Articular chondrocyte of knee joint (primary cell): ENCODE results near the gene ZNF557. TPM values are rescaled to one million over a fixed set of nuclear protein-coding genes. Genes with fewer than 3 reads are reported as not detected.

ENCODE experiments used
- total RNA-seq: library from RNA; depleted of rRNA; stranded (reverse); fragments of >200 nt; gene quantifications from 2 replicates; pipeline ENCODE4 v1.2.3, GENCODE V29; 2012

The ZNF557 gene
- total RNA-seq: 20.0 and 22.4 TPM in 2 replicates

GRCh38 chr19:7069042-7069903 is at the start of gene ZNF557:
Gene ZNF557, plus strand, starts transcription at chr19:7069703. Its CDS starts 5,372 bp downstream, at chr19:7075075.

GRCh38 chr19:7021331-7021730 is 48.2 kb upstream of the ZNF557 start, which contains the start of gene MBD3L2B:
Gene MBD3L2B, minus strand, starts transcription at chr19:7021431. Its CDS starts 34 bp downstream, at chr19:7021397.

GRCh38 chr19:7030278-7030677 is 39.2 kb upstream of the ZNF557 start, which contains the start of gene MBD3L5:
Gene MBD3L5, plus strand, starts transcription at chr19:7030578. Its CDS starts 34 bp downstream, at chr19:7030612.

DNA sequence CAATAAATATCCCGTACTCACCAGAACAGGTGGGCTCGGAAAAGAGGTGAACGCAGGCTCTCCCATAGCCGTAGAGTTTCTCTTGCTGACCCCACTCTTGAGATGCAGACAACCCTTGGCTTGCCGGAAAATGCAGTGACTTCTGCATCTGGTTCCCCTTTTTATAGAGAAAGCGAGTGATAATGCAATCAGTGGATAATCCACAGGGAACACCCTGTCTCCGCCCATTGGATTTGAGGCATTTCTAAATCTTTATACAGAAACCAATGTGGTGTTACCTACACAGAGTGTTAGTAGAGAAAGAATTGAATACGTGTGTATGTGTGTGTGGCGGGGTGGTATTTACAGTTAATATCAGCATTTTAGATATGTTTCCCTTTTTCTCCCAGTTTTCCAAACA is 29.4 kb upstream of the ZNF557 start, which contains the start of gene MBD3L4:
MBD3L4 (minus strand) TSS at position 101 of the 400 bp plus-strand sequence; CDS start at position 66, 35 bp downstream.

GRCh38 chr19:7049021-7049420 is 20.5 kb upstream of the ZNF557 start, which contains the start of gene MBD3L2:
Gene MBD3L2, plus strand, starts transcription at chr19:7049321. Its CDS starts 53 bp downstream, at chr19:7049374.

DNA sequence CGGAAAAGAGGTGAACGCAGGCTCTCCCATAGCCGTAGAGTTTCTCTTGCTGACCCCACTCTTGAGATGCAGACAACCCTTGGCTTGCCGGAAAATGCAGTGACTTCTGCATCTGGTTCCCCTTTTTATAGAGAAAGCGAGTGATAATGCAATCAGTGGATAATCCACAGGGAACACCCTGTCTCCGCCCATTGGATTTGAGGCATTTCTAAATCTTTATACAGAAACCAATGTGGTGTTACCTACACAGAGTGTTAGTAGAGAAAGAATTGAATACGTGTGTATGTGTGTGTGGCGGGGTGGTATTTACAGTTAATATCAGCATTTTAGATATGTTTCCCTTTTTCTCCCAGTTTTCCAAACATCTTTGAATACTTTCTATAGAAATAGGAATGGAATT is 10.9 kb upstream of the ZNF557 start, which contains the start of gene MBD3L3:
MBD3L3 (minus strand) TSS at position 101 of the 400 bp plus-strand sequence; CDS start at position 30, 71 bp downstream.

Other genes starting within 250 kb of the ZNF557 start
- gene ADGRE1, start 182.1 kb upstream of the ZNF557 start, total RNA-seq: not detected in 2 replicates
- gene MBD3L2B, start 48.3 kb upstream of the ZNF557 start, total RNA-seq: not detected in 2 replicates
- not detected in 2 replicates for gene MBD3L5, start 39.1 kb upstream of the ZNF557 start, total RNA-seq
- gene MBD3L4, start 29.5 kb upstream of the ZNF557 start, total RNA-seq: not detected in 2 replicates
- gene MBD3L2, start 20.4 kb upstream of the ZNF557 start, total RNA-seq: not detected in 2 replicates
- not detected in 2 replicates for gene MBD3L3, start 11.0 kb upstream of the ZNF557 start, total RNA-seq
- 17.4 and 20.9 TPM in 2 replicates for gene INSR, start 224.7 kb downstream of the ZNF557 start, total RNA-seq